Measurements from ENCODE around the gene CTIF. TPM values are rescaled to one million over a fixed set of nuclear protein-coding genes. Genes with fewer than 3 reads are reported as not detected.
"Not testable (repeated sequence)": the region's sequence is repeated elsewhere in the genome, so short reads cannot be mapped to it uniquely, and the experiment has no call there.

CTIF gene
- total RNA-seq, 1 experiment from 2014 or later, result 5.0 TPM

- no peak for DNase-seq (ENCODE audit: low spot score)
Measured at GRCh38 chr18:48866028-48866733, 327.4 kb downstream of the CTIF start.

GRCh38 chr18:48866856-48867255 lies 328.0 kb downstream of the CTIF start:
- no peak for DNase-seq (ENCODE audit: low spot score)

GRCh38 chr18:48867978-48868377 lies 329.1 kb downstream of the CTIF start:
- no peak for DNase-seq (ENCODE audit: low spot score)

GRCh38 chr18:48868468-48869466 lies 329.9 kb downstream of the CTIF start:
- no peak for DNase-seq (ENCODE audit: low spot score)

GRCh38 chr18:48869591-48869990 lies 330.8 kb downstream of the CTIF start:
- no peak for DNase-seq (ENCODE audit: low spot score)

GRCh38 chr18:48870926-48871325 lies 332.1 kb downstream of the CTIF start:
- DNase-seq (ENCODE audit: low spot score), result not testable (repeated sequence)

- no peak for DNase-seq (ENCODE audit: low spot score)
Measured at GRCh38 chr18:48871391-48872166, 332.7 kb downstream of the CTIF start.

- DNase-seq (ENCODE audit: low spot score), result no peak
Measured at GRCh38 chr18:48872234-48873145, 333.7 kb downstream of the CTIF start.

GRCh38 chr18:48874233-48874632 lies 335.4 kb downstream of the CTIF start:
- DNase-seq (ENCODE audit: low spot score), result no peak

- DNase-seq (ENCODE audit: low spot score), result no peak
Measured at GRCh38 chr18:48874701-48875162, 335.9 kb downstream of the CTIF start.

GRCh38 chr18:48875314-48875941 lies 336.6 kb downstream of the CTIF start:
- no peak for DNase-seq (ENCODE audit: low spot score)

- no peak for DNase-seq (ENCODE audit: low spot score)
Measured at GRCh38 chr18:48875942-48876511, 337.2 kb downstream of the CTIF start.

- no peak for DNase-seq (ENCODE audit: low spot score)
Measured at GRCh38 chr18:48876590-48876989, 337.8 kb downstream of the CTIF start.

GRCh38 chr18:48877941-48878340 lies 339.1 kb downstream of the CTIF start:
- DNase-seq (ENCODE audit: low spot score), result no peak

GRCh38 chr18:48878471-48878870 lies 339.6 kb downstream of the CTIF start:
- DNase-seq (ENCODE audit: low spot score), result no peak

GRCh38 chr18:48879008-48879431 lies 340.2 kb downstream of the CTIF start:
- DNase-seq (ENCODE audit: low spot score), result no peak

GRCh38 chr18:48880931-48881330 lies 342.1 kb downstream of the CTIF start:
- no peak for DNase-seq (ENCODE audit: low spot score)

- no peak for DNase-seq (ENCODE audit: low spot score)
Measured at GRCh38 chr18:48882379-48882778, 343.5 kb downstream of the CTIF start.

- DNase-seq (ENCODE audit: low spot score), result no peak
Measured at GRCh38 chr18:48884306-48884705, 345.5 kb downstream of the CTIF start.

GRCh38 chr18:48884771-48885170 lies 345.9 kb downstream of the CTIF start:
- DNase-seq (ENCODE audit: low spot score), result no peak

Measured in H4 (cell line).